DMS153 treated with DMSO at 0.1 percent for 48 hours (cell line): ENCODE data around the gene ATP5PO.

Experiments
- DNase-seq: peaks from one replicate; lab custom pipeline; 2025; ENCODE audit not compliant: unreplicated experiment; lab: John Stamatoyannopoulos, UW

Gene ATP5PO

DNA sequence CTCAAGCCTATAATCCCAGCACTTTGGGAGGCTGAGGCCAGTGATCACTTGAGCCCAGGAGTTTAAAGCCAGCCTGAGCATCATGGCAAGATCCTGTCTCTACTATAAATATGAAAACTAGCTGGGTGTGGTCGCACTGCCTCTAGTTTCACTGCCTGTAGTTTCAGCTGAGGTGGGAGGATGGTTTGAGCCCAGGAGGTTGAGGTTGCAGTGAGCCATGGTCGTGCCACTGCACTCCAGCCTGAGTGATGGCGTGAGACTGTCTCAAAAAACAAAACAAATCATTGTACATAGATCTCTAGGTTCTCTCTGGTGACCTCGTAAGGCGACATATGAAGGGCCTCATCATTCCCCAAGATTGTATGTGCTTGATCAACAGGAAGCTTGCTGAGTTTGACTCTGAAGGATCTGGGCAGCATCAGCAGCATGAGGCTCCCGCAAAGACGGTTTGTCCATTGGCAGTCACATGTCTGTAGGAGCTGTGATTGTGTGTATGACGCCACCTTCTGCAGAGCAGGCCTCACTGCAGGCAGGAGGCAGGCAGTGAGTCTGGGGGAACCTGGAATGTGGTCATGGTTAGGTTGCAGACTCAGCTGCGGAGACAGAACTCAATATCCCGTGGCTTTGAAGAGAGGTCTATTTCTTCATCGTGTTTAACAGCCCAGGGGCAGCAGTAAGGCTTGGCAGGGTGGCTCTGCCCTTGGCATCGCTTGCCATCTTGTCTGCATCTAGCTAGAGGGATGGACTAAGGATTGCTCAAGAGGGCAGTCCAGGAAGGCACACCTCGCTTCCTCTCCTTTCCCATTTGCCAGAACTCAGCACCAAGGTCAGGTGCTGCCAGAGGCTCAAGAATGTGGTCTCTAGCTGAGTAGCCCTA is 14.0 kb downstream of the ATP5PO start:
- DNase-seq = no peak

DNA sequence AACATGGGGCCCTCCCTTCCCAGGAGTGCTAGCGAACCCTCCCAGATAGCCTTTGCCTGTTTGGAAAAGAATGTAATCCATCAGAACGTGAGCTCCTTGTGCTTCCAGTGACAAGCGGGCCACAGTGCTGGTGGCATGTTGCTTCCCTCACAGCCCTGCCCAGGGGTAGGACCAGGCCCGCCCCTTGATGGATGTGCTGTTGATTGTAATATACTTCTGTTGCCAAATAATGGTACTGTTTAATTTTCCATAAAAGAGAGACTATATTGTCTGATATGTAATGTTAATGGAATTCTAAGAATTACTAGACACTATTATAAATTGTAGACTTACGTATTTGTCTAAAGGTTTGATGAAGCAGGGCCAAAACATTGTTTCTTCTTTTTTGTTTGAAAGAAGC is 16.4 kb downstream of the ATP5PO start:
- DNase-seq = no peak

DNA sequence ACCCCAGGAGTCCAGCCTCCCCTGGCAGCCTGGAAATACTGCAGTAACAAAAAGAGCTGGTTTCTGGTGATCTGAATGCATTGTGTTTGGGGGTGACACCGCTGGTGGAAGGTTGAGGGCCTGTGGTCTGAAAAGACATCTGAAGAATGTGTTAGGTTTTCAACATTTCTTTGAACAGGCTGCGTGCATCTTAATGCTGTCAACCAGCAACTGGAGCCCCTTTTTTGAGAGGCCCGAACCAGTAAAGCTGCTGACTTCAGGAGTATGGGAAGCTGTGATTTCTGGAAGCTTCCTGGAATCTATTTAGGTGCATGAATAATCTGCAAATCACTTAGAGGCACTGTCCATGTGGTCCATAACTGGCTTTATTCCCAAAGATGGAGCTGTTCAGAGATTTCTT is 17.0 kb downstream of the ATP5PO start:
- no peak for DNase-seq

DNA sequence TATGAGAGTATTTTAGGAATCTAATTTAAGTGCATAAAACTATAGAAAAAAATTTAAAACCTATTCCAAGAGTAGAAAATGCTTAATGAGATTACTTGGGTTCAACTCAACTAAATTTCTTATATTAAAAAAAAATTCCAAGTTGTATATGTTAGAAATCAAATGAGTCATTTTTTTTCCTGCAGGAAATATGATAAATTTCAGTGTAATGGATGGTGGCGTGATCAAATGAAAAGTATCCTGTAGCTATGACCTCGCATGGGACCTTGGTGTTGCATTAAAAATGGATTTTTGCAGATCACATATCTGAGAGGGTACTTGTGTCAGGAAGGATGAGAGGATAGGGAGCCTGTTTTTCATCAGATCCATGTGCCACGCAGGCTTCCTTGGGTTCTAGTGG is 17.9 kb downstream of the ATP5PO start:
- no peak for DNase-seq

DNA sequence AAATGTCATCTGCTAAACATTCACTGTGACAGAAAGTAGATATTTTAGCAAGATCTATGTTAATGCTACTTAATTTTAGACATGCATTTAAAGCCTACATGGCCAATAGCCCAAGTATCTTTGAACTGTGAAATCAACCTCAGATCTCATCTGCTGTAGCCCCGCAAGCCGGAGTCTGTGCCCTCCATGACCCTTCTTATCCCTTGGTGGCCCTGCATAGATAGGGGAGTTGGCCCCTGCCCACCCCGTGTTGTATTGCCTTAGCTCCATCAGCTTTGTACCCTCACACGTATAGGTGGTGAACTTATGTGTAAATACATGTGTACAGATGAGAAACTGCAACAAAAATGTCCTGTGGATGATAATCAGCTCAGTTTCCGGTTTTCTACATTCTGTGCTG is 18.5 kb downstream of the ATP5PO start:
- no peak for DNase-seq

DNA sequence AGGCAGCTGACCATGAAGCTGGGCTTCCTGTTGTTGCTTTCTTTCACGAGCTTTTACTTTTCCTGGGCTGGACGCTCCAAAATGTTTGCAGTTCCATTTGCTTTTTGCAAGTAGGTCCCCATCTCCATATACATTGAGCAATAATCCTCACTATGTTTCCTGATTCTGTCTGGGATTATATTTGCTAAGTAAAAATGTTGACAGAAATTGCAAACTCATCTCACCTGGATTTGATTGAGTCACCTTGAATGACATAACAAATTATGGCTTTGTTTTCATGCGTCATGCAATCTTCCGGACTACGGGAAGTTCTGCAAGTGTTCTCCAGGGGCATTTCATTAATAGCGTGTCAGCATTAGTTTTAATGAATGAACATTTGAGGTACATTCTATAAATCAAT is 18.9 kb downstream of the ATP5PO start:
- no peak for DNase-seq

DNA sequence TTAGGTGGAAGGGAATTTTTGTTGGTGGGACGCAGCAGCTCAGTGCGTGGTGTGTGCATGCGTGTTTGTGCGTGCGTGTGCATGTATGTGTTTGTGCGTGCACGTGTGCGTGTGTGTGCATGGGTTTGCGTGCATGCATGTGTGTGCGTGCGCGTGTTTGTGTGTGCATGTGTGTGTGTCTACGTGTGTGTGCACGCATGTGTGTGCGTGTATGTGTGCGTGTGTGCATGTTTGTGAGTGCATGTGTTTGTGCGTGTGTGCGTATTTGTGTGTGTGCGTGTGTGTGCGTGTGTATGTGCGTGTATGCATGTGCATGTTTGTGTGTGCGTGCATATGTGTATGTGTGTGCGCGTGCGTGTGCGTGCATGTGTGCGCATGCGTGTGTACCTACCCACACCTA is 20.2 kb downstream of the ATP5PO start:
- no peak for DNase-seq

DNA sequence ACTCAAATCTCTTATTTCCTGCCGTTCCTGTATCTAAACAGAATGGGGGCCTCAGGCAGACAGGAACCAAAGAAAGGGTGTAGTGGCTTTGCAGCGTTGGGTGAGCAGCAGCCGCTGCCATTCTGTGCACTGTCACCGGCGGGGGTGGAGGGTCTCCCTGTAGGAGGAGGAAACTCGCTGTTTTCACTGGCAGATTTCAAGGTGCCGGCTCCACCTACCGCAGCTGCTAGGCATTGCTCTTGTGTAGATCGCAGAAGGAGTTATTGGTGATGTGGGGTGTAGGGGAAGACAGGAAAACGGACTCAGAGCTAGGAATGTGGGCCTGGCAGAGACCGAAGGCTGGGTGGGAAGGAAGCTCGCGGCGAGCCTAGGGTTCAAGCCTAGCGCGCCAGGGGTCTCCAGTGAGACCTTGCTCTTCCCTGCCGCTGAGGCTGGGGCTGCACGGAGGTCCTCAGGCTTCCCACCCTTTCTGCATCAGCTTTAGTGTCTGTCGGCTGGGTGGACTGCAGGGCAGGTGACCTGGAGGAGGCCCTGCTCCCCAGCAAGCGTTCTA is 20.8 kb downstream of the ATP5PO start:
- DNase-seq = peak; percentile 75

DNA sequence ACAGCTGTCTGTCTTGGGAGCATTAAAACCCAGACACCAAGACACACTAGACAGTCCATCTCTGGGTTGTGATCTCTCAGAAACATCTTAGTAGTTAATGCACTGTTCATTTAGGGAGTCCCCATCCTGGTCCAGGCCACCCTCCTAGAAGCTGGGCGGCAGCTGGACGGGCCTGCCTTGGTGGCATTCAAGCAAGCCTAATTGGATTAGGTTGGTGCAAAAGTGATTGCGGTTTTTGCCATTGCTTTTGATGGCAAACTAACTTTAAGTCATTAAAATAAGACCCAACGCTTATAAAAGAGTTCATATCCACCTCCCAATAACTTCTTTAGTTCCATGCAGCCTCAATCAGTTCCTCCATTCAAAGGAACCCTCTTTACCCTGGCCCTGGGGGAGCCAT is 21.7 kb downstream of the ATP5PO start:
- DNase-seq = no peak

DNA sequence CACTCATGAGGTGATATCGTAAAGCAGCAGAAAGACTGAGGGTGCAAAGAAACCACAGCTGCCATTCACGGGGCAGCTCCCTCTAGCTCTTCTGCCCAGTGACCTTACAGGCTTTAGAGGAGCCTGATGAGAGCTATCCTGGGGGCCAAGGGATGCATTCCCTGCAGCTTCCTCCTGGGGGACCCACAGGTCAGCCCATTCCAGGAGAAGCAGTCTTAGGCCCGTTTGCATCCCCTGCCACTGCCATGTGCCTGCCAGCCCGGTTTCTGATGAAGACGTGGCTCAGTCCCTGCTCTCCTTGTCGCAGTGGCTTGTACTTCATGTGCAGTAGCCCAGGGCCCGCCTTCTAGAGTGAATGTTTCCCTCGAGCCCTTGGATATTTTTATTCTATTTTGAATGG is 22.8 kb downstream of the ATP5PO start:
- DNase-seq = no peak

DNA sequence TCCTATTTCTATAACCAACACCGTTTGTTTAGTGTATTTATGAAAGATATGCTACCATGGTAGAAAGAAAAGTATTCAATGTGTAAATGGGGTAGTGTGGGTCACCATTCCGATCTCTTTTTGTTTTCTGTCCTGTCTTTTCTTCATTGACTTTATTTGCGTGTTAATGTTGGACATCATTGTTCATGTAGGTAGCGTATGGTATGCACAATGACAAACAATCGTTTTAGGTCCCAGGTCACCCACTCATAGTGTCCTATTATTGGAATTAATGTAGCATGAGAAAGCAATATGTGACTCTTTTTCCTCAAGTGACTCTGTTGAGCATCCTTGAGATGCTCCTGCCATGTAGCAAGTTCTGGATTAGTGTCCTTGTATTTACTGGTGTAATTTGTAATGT is 25.4 kb downstream of the ATP5PO start:
- no peak for DNase-seq

DNA sequence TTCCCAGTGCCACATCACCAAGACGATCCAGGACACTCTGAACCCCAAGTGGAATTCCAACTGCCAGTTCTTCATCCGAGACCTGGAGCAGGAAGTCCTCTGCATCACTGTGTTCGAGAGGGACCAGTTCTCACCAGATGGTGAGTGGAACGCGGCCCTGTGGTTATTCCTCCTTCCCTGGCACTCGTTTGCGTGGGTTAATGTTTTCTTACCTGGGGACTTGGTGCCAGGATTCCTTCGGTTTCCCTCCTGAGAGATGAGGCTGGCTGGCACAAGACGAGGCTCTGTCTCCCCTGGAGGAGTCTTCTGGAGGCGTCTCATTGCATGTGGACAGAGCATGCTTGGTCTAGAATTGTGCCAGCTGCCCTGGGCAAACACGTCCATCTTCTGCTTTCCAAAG is 29.3 kb downstream of the ATP5PO start:
- DNase-seq = no peak

DNA sequence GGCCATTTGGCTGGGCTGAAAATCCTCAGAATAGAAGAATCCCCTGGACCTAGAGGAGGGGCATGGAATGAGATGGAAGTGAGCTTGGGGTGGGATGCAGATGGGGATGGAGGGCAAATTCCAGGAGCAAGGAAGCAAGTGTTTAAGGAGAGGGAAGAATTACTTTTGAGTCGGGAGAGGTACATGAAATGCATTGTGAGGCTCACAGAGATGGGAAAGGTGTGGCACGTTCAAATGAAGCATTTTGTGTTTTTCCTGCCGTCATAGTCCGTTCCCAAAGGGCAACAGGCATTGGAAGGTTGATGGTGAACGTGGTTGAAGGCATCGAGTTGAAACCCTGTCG is 30.5 kb downstream of the ATP5PO start:
- no peak for DNase-seq

DNA sequence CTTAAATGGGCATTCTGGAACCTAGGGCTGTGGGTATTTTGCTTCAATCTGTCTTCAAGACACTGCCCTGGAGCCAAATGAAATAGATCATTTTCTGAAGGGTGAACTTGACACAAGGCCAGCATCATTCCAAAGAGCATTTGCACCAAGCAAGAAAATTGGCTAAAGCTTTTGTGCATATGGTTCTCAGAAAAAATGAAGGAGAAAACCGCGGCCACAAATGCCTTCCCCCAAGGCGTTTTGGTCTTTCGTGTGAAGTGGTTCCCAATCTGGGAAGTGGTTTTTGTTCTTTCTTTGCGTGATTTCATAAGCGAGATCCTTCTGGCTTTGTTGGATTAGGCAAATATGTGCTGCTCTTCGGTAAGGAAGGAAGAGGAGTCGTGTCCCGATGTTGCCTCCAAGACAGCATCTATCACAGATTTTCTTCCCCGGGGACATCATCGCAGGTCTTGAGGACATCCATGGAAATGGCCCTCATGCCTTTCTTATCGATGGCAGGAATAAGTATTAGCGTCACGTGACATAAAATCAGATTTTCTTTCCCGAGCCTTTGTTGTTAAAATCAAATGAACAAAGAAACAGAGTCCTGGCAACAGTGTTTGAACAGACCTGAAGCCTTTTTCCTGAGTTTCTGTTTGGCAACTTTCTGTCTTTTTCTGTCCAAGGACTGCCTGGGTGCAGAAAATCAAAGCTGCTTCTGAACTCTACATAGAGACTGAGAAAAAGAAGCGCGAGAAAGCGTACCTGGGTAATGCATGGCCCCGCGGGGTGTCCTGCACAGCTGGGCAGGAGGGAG is 31.0 kb downstream of the ATP5PO start:
- no peak for DNase-seq

DNA sequence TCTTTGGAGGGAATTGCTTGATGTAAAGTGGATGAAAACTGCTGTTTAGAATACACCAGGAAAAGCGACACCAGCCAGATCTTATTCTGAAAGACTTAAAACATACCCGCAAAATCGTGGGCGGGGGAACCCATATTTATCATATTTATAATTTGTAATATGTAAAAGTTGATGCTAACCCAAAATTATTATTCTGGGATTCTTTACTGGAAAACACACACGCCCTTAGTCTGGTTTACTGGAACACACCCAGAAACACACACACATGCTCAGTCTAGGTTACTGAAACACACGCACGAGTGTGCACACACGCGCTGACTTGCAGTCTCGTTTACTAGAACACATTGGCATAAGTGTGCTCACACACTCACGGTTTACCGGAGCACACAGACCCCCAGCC is 32.5 kb downstream of the ATP5PO start:
- no peak for DNase-seq

DNA sequence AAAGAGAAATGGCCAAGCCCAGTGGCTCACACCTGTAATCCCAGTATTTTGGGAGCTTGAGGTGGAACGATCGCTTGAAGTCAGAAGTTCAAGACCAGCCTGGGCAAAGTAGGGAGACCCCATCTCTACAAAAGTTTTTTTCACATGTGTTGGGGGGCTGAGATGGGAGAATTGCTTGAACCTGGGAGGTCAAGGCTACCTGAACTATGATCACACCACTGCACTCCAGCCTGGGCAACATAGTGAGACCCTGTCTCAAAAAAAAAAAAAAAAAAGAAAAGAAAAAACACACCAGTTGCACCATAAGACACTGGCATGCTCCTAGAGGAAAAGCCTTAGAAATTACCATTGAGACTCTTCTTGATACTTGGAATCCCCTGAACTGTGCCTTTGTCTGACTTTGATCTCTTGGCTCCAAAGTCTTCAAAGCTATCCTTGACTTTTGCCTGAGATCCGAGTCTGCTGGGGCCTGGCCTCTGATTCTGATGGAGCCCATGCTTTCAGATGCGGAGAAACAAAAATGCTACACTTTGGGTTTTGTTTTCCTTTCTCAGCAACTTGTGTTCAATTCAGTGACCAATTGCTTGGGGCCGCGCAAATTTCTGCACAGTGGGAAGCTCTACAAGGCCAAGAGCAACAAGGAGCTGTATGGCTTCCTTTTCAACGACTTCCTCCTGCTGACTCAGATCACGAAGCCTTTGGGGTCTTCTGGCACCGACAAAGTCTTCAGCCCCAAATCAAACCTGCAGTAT is 33.7 kb downstream of the ATP5PO start:
- no peak for DNase-seq

DNA sequence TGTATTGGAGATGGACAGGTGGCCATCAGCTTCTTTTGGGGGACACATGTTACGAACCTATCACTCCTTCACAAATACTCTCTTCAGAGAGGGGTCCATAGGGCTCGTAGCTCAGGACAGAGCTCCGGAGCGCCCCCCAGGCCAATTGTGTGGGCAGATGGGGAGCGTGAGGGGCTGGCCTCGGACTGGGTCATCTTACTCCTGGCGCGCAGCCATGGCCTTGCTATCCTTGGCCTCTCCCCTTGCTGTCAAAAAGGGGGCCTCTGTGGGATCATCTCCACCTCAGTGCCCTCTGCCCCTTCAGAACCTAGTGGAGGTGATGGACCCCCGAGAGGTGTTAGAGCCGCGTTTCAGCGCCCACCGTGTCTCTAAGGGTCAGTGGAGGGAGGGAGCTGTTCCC is 35.0 kb downstream of the ATP5PO start:
- no peak for DNase-seq

DNA sequence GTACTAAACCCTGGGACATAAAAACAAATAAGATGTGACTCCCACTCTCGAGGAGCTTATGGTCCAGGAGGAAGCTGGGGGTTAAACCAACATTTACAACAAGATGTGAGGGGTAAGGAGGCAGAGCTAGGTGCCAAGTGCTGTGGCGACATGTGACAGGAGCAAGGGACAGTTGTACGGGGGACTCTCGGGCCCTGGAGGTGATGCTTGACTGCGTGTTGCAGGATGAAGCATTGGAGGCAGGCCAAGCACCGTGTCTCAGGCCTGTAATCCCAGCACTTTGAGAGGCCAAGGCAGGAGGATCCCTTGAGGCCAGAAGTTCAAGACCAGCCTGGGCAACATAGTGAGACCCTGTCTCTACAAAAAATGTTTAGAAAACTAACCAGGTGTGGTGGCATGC is 36.8 kb downstream of the ATP5PO start:
- DNase-seq = no peak

DNA sequence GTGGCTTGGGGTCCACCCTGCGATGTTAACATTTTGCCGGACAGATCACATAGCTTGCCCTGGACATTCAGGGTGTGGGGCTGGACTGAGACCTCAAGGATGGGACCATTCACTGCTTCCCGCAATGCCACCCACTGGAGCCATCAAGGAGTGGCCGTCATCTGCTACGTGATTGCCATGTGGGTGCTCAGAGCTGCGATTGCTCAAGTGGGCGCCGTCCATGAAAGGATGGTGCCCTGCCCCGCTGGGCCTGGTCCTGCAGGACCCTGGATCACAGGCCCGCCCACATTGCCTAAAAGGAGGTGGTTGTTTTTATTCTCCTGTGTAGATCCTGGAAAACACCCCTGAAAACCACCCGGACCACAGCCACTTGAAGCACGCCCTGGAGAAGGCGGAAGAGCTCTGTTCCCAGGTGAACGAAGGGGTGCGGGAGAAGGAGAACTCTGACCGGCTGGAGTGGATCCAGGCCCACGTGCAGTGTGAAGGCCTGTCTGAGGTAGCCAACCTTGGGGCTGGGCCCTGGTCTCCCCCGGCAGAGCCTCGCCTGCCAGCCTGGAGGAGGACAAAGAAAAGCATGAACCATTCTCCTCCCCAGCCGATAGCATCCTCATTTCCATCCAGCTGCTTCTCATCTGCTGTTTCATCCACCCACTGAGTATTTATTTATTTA is 40.4 kb downstream of the ATP5PO start:
- DNase-seq = no peak

DNA sequence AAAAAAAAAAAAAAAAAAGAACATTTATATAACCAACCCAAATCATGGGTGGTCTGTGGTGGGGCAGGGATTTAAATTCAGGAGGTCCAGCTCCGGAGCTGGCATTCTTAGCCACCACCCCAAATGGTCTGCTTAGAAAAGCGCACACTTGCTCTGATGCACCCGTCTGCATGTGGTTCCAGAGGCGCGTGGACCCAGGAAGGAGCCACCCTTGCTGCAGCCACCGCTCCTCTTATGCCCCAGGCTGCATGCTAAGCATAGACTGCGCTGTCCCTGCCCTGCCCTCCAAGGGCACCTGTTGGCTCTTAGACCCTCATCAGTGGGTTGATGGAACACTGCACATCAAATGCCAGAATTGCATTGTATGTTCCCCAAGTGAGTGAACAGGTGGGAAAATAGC is 41.4 kb downstream of the ATP5PO start:
- no peak for DNase-seq
